Progenitor cell of endocrine pancreas (in vitro differentiated cells): ENCODE results near the gene LRMDA. TPM values are rescaled to one million over a fixed set of nuclear protein-coding genes. Genes with fewer than 3 reads are reported as not detected.

Source experiments
- DNase-seq: peaks from one replicate; pipeline ENCODE4 v3.0.0; 2021; ENCODE audit warnings: low spot score; ENCODE audit not compliant: unreplicated experiment
- H3K27ac Mint-ChIP-seq: 2 replicates; pipeline ENCODE4 v1.8.0; 2021; ENCODE audit warnings: mild to moderate bottlenecking, moderate library complexity, mixed read lengths
- H3K27me3 Mint-ChIP-seq: 2 replicates; pipeline ENCODE4 v1.8.0; 2021; ENCODE audit warnings: mixed read lengths
- H3K36me3 Mint-ChIP-seq: 2 replicates; pipeline ENCODE4 v1.8.0; 2022; ENCODE audit warnings: mixed read lengths; ENCODE audit not compliant: insufficient read depth
- H3K4me1 Mint-ChIP-seq: 2 replicates; pipeline ENCODE4 v1.8.0; 2021; ENCODE audit warnings: low read depth, mixed read lengths
- H3K4me3 Mint-ChIP-seq: 2 replicates; pipeline ENCODE4 v1.8.0; 2021; ENCODE audit warnings: low read depth, mild to moderate bottlenecking, moderate library complexity, mixed read lengths
- H3K9me3 Mint-ChIP-seq: 2 replicates; pipeline ENCODE4 v1.8.0; 2021; ENCODE audit warnings: low read depth, mixed read lengths
- CTCF ChIP-seq: fragments of 200-600 bp; sonication (generic); IDR thresholded peaks from one replicate; pipeline ENCODE4 v1.5.0; 2021; ENCODE audit warnings: antibody characterized with exemption, mild to moderate bottlenecking; ENCODE audit not compliant: unreplicated experiment
- total RNA-seq: library from RNA; stranded (reverse); gene quantifications from 2 replicates; pipeline ENCODE4 v1.2.1, GENCODE V29; 2021

Gene LRMDA
- total RNA-seq, 1 donor from 2014 or later: 6.5 TPM

- TF ChIP-seq CTCF: no peak
- H3K27me3 Mint-ChIP-seq: no peaks in the 10 kb centered on the region
- H3K4me1 Mint-ChIP-seq: peaks cover 5% of the 10 kb centered on the region
- H3K4me3 Mint-ChIP-seq: no peak overlapping the region
- no peaks in the 10 kb centered on the region for H3K36me3 Mint-ChIP-seq
- no peak for DNase-seq
- no peaks in the 10 kb centered on the region for H3K9me3 Mint-ChIP-seq
- no peak overlapping the region for H3K27ac Mint-ChIP-seq
These were observed 773.9 kb downstream of the LRMDA start for GRCh38 chr10:76205361-76205760.

GRCh38 chr10:76206797-76207352 is 775.5 kb downstream of the LRMDA start:
- DNase-seq: no peak
- no peak for TF ChIP-seq CTCF
- H3K4me1 Mint-ChIP-seq: peaks cover 5% of the 10 kb centered on the region

GRCh38 chr10:76209135-76209534 is 777.7 kb downstream of the LRMDA start:
- no peak for TF ChIP-seq CTCF
- H3K27ac Mint-ChIP-seq: no peak overlapping the region
- DNase-seq: no peak
- no peak overlapping the region for H3K4me3 Mint-ChIP-seq
- H3K36me3 Mint-ChIP-seq: no peaks in the 10 kb centered on the region
- no peaks in the 10 kb centered on the region for H3K9me3 Mint-ChIP-seq
- no peaks in the 10 kb centered on the region for H3K4me1 Mint-ChIP-seq
- peaks cover 3% of the 10 kb centered on the region for H3K27me3 Mint-ChIP-seq

More at GRCh38 chr10:76206797-76207352, 775.5 kb downstream of the LRMDA start:
- Mint-ChIP-seq H3K27ac (no peak overlapping the region), H3K36me3 (no peaks in the 10 kb centered on the region), H3K9me3 (no peaks in the 10 kb centered on the region), H3K27me3 (peaks cover 3% of the 10 kb centered on the region), H3K4me3 (no peak overlapping the region)

GRCh38 chr10:76210211-76210610 is 778.8 kb downstream of the LRMDA start:
- TF ChIP-seq CTCF: no peak

GRCh38 chr10:76211691-76212090 is 780.3 kb downstream of the LRMDA start:
- H3K9me3 Mint-ChIP-seq: no peaks in the 10 kb centered on the region
- no peak overlapping the region for H3K4me3 Mint-ChIP-seq
- TF ChIP-seq CTCF: no peak
- H3K4me1 Mint-ChIP-seq: no peaks in the 10 kb centered on the region
- H3K27ac Mint-ChIP-seq: no peak overlapping the region
- no peaks in the 10 kb centered on the region for H3K36me3 Mint-ChIP-seq
- DNase-seq: no peak
- peaks cover 3% of the 10 kb centered on the region for H3K27me3 Mint-ChIP-seq

More at GRCh38 chr10:76210211-76210610, 778.8 kb downstream of the LRMDA start:
- Mint-ChIP-seq H3K27ac (peak overlapping the region; percentile 43), H3K36me3 (no peaks in the 10 kb centered on the region), H3K9me3 (no peaks in the 10 kb centered on the region), H3K27me3 (peaks cover 3% of the 10 kb centered on the region), H3K4me3 (no peak overlapping the region), H3K4me1 (no peaks in the 10 kb centered on the region)
- DNase-seq: no peak
